Epithelial cell of proximal tubule (primary cell): ENCODE measurements around the gene IQCK. TPM values are rescaled to one million over a fixed set of nuclear protein-coding genes. Genes with fewer than 3 reads are reported as not detected.

Experiments used
- DNase-seq: peaks from one replicate; pipeline ENCODE4 v3.0.0-alpha.2; 2011; ENCODE audit warnings: low read depth
- H3K4me3 ChIP-seq: 2 replicates; pipeline ENCODE4 v1.5.1; 2011; ENCODE audit warnings: low read depth, mild to moderate bottlenecking, low read length
- CTCF ChIP-seq: conservative IDR thresholded peaks from 2 replicates; pipeline ENCODE4 v1.5.1; 2012; ENCODE audit warnings: low read depth, mild to moderate bottlenecking, low read length
- total RNA-seq: library from RNA; depleted of rRNA; stranded (reverse); fragments of >200 nt; gene quantifications from 2 replicates; pipeline ENCODE4 v1.2.3, GENCODE V29; 2015

The IQCK gene
- total RNA-seq, 1 donor from 2014 or later = 10.0 TPM

- DNase-seq = no peak
- no peak overlapping the region for H3K4me3 ChIP-seq
- no peak for TF ChIP-seq CTCF
Measured at GRCh38 chr16:19831678-19832077, 113.6 kb downstream of the IQCK start.

GRCh38 chr16:19833176-19833575, 115.1 kb downstream of the IQCK start:
- no peak for TF ChIP-seq CTCF
- no peak overlapping the region for H3K4me3 ChIP-seq
- DNase-seq = no peak

- no peak for TF ChIP-seq CTCF
- H3K4me3 ChIP-seq = no peak overlapping the region
- no peak for DNase-seq
Measured at GRCh38 chr16:19833581-19833980, 115.5 kb downstream of the IQCK start.

- no peak for TF ChIP-seq CTCF
- no peak for DNase-seq
- no peak overlapping the region for H3K4me3 ChIP-seq
Measured at GRCh38 chr16:19835196-19835595, 117.1 kb downstream of the IQCK start.

- DNase-seq = no peak
- TF ChIP-seq CTCF = no peak
- H3K4me3 ChIP-seq = no peak overlapping the region
Measured at GRCh38 chr16:19835968-19836421, 117.9 kb downstream of the IQCK start.

- H3K4me3 ChIP-seq = no peak overlapping the region
- DNase-seq = no peak
- TF ChIP-seq CTCF = no peak
Measured at GRCh38 chr16:19837331-19837980, 119.4 kb downstream of the IQCK start.
